LNCaP clone FGC (cell line): ENCODE data around the gene ATP5F1D.

ENCODE experiments used
- DNase-seq: peaks from one replicate; pipeline ENCODE4 v3.0.0-alpha.2; 2011; ENCODE audit warnings: low read depth
- H3K4me3 ChIP-seq: 2 replicates; pipeline ENCODE4 v1.5.1; 2011; ENCODE audit warnings: mild to moderate bottlenecking, low read depth, low read length, control low read depth
- CTCF ChIP-seq: IDR thresholded peaks from 2 replicates; pipeline ENCODE4 v1.5.1; 2012; ENCODE audit warnings: mild to moderate bottlenecking; ENCODE audit not compliant: control insufficient read depth, insufficient read depth; ENCODE audit errors: extremely low read depth

ATP5F1D gene

GRCh38 chr19:1271528-1272422 lies 30.2 kb downstream of the ATP5F1D start:
- no peak for DNase-seq
- TF ChIP-seq CTCF, result no peak
- H3K4me3 ChIP-seq, result peak overlapping the region; percentile 66

GRCh38 chr19:1272423-1273262 lies 31.1 kb downstream of the ATP5F1D start:
- no peak overlapping the region for H3K4me3 ChIP-seq
- no peak for DNase-seq
- TF ChIP-seq CTCF, result no peak

- TF ChIP-seq CTCF, result no peak
- peak overlapping the region; percentile 91 for H3K4me3 ChIP-seq
- DNase-seq, result no peak
Observed at GRCh38 chr19:1273263-1274041, 31.9 kb downstream of the ATP5F1D start.

- peak overlapping the region; percentile 91 for H3K4me3 ChIP-seq
- no peak for TF ChIP-seq CTCF
- DNase-seq, result no peak
Observed at GRCh38 chr19:1274081-1274851, 32.7 kb downstream of the ATP5F1D start.

- peak overlapping the region; percentile 91 for H3K4me3 ChIP-seq
- DNase-seq, result no peak
- no peak for TF ChIP-seq CTCF
Observed at GRCh38 chr19:1274852-1275259, 33.3 kb downstream of the ATP5F1D start.
